NCI-H2171 (cell line): Measurements from ENCODE around the gene MMP25.

Experiments
- DNase-seq: peaks from one replicate; lab custom pipeline; 2025; lab: John Stamatoyannopoulos, UW

The MMP25 gene

GRCh38 chr16:3045758-3046640 lies at the start of gene MMP25:
TSS of gene MMP25 (plus strand) at chr16:3046561. CDS start at chr16:3046918, 357 bp downstream.
- DNase-seq = no peak

DNA sequence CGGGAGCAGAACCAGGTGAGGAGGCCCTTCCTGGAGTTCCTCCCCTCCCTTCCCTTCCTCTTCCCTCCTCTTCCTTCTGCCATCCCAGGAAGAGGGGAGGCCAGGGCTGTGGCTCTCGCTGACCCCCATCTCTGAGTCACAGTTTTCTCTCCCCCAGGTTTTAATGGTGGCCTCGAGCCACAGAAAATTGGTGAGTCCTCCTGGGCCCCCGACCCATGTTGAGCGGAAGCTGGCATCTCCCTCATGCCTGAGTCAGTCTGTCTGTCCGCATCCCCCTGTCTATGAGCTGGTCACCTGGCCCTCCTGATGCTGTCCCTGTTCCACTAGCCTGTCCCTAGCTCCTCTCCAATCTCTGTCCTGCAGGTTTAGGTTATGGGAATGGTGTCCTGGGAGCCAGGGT lies 46.4 kb upstream of the MMP25 start:
- DNase-seq = no peak

DNA sequence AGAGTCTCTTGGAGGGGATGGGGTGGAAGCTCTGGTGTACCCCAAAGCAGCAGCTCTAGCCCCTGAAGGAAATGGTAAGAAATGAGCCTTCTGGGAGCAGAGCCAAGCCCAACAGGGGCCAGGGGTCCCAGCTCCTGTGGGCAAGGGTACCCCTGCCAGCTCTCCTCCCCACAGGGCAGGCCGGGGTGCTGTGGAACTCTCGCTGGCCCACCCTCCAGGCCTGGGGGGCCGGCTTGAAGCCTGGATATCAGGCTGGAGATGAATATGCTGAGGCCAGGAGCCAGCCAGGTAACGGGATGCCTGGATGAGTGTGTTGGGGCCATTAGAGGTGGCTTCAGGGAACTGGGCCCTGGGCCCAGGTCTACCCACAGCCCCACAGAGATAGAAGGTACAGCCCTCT lies 45.8 kb upstream of the MMP25 start:
- no peak for DNase-seq

- DNase-seq = no peak
Observed at GRCh38 chr16:3001316-3001715, 45.0 kb upstream of the MMP25 start.

DNA sequence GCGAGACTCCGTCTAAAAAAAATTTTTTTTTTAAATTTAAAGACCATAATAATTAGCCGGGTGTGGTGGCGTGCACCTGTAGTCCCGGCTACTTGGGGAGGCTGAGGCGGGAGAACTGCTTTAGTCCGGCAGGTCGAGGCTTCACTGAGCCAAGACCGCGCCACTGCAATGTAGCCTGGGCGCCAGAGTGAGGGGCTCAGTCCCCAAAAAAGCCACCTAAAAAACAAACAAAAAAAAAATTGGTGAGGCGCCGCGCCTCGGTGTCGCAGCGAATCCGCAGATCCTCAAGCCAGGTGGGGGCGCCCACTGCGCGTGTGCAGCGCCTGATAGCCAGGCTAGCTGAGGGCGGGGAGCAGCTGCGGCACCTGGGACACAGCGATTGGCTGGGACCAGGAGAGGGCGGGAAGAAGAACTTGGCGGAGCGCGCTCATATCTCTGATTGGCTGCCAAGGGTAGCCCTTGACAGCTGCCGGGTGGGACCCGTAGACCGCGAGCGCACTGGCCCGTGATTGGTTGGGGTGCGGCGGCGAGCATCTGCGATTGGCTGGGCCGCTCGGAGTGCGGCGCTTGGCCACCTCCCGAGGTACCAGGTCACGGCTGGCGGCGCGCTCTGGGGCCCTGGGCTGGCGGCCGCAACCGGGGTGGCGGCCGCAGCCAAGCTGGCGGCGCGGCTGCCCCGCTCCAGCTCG lies 42.6 kb upstream of the MMP25 start:
- peak; percentile 98 for DNase-seq

DNA sequence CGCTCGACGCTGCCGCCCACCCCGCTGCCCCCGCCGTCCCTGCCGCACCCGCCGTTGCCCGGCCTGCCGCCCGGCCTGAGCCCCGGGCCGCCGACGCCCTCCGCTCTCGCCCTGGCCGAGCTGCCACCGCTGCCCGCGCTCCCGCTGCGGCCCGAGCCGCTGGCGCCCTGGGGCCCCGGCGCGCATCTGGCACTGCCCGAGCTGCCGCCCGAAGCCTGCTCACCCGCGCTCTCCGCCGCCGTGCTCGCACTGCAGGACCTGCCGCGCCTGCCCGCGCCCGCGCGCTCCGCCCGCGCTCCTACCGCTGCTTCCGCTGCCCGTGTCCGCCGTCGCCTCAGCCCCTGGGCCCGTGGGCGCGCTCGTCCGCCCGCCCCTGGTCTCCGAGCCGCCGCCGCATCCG lies 42.0 kb upstream of the MMP25 start:
- DNase-seq = no peak

DNA sequence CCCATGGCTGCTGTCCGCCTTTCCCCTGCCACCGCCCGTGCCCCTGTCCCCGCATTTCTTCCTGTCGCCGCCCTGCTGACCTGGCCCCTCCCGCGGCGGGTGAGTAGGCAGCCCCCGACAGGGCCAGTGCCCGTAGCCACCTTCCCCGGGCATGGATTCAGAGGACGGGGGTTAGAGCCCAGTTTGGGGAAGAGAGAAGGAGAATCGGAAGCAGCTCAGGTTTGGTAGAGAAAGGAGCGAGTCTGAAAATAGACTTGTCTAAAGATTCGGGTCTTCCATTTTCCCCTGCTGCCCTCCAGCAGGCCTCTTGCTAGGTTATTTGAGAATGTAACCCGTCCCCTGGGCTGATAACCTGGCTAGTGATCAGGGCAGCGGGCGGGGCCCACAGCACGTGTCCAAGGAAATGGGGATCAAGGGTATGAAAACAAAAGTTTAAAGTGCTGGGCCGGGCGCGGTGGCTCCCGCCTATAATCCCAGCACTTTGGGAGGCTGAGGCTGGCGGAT lies 41.5 kb upstream of the MMP25 start:
- DNase-seq = no peak

GRCh38 chr16:3007059-3007956 lies 39.1 kb upstream of the MMP25 start:
- no peak for DNase-seq

- no peak for DNase-seq
Observed at GRCh38 chr16:3007957-3008689, 38.2 kb upstream of the MMP25 start.

- DNase-seq = no peak
Observed at GRCh38 chr16:3008690-3009037, 37.7 kb upstream of the MMP25 start.

GRCh38 chr16:3009568-3010390 lies 36.6 kb upstream of the MMP25 start:
- no peak for DNase-seq

DNA sequence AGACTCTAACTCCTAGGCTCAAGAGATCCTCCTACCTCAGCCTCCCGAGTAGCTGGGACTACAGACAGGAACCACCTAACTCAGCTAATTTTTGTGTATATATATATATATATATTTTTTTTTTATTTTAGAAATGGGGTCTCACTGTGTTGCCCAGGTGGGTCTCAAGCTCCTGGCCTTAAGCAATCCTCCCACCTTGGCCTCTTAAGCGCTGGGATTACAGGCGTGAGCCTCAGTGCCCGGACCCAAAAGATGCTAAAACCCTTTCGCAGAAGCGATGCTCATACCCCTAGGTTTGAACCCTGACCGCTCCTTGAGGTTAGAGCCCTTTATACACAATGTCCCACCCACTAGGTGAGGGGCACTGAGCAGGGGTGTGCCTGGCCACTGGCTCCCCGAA lies 35.9 kb upstream of the MMP25 start:
- no peak for DNase-seq

DNA sequence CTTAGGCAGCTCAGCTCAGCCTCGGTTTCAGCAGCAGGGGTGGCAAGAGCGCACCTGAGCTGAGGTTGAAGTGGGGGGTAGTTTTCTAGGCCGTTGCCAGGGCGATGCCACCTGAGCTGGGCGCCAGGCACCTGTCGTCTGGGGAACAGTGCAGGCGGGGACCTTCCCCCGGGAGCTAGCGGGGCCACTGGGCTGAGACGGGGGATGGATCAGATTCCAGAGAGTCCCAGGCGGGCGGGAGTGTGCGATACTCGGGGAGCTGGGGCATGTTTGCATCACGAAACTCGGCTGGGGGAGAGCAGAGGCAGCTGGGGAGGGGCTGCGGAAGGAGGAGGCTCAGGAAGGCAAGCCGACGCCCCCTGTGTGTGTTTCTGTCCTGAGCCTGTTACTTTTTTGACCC lies 34.1 kb upstream of the MMP25 start:
- DNase-seq = peak; percentile 96

- peak; percentile 91 for DNase-seq
Observed at GRCh38 chr16:3012828-3013420, 33.4 kb upstream of the MMP25 start, which contains the start of gene CLDN9. TSS of gene CLDN9 (plus strand) at chr16:3012923. CDS start at chr16:3013363, 440 bp downstream.

DNA sequence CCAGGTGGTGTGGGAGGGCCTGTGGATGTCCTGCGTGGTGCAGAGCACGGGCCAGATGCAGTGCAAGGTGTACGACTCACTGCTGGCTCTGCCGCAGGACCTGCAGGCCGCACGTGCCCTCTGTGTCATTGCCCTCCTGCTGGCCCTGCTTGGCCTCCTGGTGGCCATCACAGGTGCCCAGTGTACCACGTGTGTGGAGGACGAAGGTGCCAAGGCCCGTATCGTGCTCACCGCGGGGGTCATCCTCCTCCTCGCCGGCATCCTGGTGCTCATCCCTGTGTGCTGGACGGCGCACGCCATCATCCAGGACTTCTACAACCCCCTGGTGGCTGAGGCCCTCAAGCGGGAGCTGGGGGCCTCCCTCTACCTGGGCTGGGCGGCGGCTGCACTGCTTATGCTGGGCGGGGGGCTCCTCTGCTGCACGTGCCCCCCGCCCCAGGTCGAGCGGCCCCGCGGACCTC lies 32.8 kb upstream of the MMP25 start:
- no peak for DNase-seq

GRCh38 chr16:3013998-3014690 lies 32.2 kb upstream of the MMP25 start:
- no peak for DNase-seq

- DNase-seq = no peak
Observed at GRCh38 chr16:3014971-3015370, 31.4 kb upstream of the MMP25 start.

- no peak for DNase-seq
Observed at GRCh38 chr16:3015865-3016521, 30.4 kb upstream of the MMP25 start.

DNA sequence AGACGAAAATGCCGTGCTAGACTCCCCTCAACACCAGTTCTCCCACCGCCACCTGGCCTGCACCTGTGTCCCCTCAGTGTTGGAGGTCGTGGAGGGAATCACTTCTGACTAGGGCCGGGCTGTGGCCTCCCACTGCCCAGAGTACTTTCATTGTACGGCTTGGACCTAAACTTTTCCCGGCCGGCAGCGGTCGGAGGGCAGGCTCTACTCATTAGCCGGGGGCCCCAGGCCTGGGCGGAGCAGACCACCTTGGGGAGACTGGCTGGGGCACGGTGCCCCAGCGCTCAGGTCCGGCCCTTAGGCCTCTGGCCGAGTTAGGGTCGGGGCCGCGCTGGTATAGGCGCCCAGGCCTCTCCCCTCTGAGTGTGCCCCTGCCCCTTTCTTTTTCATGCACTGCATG lies 29.0 kb upstream of the MMP25 start:
- DNase-seq = no peak
